ENCODE results near the gene TPP1. TPM values are rescaled to one million over a fixed set of nuclear protein-coding genes. Genes with fewer than 3 reads are reported as not detected.

Gene TPP1
- total and polyA plus RNA-seq, 4 donors, result 31.1 to 81.2 (median 56.7) TPM

DNA sequence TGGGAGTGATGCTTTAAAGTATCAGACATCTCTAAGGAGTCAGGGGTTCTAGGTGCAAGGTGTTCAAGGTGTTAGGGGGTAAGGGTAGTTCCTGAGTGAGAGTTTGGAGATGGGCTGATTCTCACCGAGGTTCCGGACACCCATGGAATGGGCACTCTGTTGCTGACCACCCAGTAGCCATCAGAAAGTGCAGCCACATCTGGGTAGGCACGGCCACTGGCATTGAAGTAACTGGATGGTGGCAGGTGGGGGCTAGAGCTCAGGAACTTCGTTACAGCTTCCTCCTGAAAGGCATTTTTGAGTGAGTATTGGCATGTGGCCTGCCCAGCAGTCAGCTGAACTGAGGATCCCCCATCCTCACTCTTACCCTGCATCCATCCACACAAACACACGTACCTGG, 4.2 kb downstream of the TPP1 start:
- no peak overlapping the region for H3K27ac ChIP-seq (ENCODE audit: low read depth, low read length)
- no peaks in the 10 kb centered on the region for H3K27me3 ChIP-seq (ENCODE audit: control insufficient read depth, insufficient read depth, low read length)
- H3K36me3 ChIP-seq (ENCODE audit: control insufficient read depth, insufficient read depth, low read length), result peaks cover 35% of the 10 kb centered on the region
- DNase-seq (ENCODE audit: low read depth in 4 of 6, low spot score in 6 of 6), result no peak
- H3K9me3 ChIP-seq (ENCODE audit: control insufficient read depth, insufficient read depth, low read length), result no peaks in the 10 kb centered on the region
- WGBS (ENCODE audit: insufficient coverage), result 100% methylated on average over 3 of the region's 5 CpGs
- no peak overlapping the region for H3K4me3 ChIP-seq (ENCODE audit: low read depth, low read length)
- H3K4me1 ChIP-seq (ENCODE audit: control insufficient read depth, insufficient read depth, low read length), result peaks cover 39% of the 10 kb centered on the region

DNA sequence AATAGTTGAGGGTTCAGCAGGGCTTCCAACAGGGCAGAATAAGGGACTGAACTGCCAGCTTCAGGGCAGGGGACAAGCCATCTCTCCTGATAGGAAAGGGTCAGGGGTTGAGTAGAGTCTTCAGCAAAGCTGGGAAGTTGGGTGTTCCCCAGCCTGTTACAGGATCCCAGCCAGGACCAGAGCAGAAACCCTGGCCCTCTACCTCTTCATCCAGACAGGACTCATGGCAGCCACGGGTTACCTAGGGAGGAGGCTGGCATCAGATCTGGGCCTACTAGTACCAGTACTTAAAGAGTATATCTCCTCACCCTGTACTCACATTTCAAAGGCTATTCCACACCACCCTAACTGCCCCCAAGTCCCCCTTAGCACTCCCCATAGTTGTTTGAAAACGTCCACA, 4.8 kb downstream of the TPP1 start:
- no peak for DNase-seq (ENCODE audit: low read depth in 4 of 6, low spot score in 6 of 6)
- H3K36me3 ChIP-seq (ENCODE audit: control insufficient read depth, insufficient read depth, low read length), result peaks cover 41% of the 10 kb centered on the region
- H3K27me3 ChIP-seq (ENCODE audit: control insufficient read depth, insufficient read depth, low read length), result no peaks in the 10 kb centered on the region
- no peak overlapping the region for H3K27ac ChIP-seq (ENCODE audit: low read depth, low read length)
- H3K4me3 ChIP-seq (ENCODE audit: low read depth, low read length), result no peak overlapping the region
- H3K4me1 ChIP-seq (ENCODE audit: control insufficient read depth, insufficient read depth, low read length), result peaks cover 38% of the 10 kb centered on the region
- H3K9me3 ChIP-seq (ENCODE audit: control insufficient read depth, insufficient read depth, low read length), result no peaks in the 10 kb centered on the region
- 100% methylated on average over 1 of the region's 2 CpGs for WGBS (ENCODE audit: insufficient coverage)

DNA sequence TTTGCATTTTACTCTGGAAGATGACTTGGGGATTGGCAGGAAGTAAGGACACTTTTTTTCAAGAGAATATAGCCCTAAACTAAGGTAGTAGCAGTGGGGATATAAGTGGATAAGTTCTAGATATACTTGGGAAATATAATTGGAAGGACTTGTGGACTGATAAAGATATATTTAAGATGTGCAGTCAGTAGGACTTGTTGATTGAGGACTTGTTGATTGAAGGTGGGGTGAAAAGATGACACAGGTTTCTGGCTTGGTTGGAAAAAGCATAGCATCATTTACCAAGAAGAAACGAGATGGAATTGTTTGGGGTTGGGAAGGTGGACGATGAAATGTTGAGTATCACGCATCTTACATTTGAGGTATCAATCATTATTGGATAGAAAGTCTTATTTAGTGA, 5.7 kb downstream of the TPP1 start:
- 92% methylated on average over 3 of the region's 3 CpGs for WGBS (ENCODE audit: insufficient coverage)
- H3K36me3 ChIP-seq (ENCODE audit: control insufficient read depth, insufficient read depth, low read length), result peaks cover 50% of the 10 kb centered on the region
- H3K4me3 ChIP-seq (ENCODE audit: low read depth, low read length), result no peak overlapping the region
- no peaks in the 10 kb centered on the region for H3K27me3 ChIP-seq (ENCODE audit: control insufficient read depth, insufficient read depth, low read length)
- no peaks in the 10 kb centered on the region for H3K9me3 ChIP-seq (ENCODE audit: control insufficient read depth, insufficient read depth, low read length)
- H3K4me1 ChIP-seq (ENCODE audit: control insufficient read depth, insufficient read depth, low read length), result peaks cover 30% of the 10 kb centered on the region
- peak overlapping the region; percentile 99 for H3K27ac ChIP-seq (ENCODE audit: low read depth, low read length)
- DNase-seq (ENCODE audit: low read depth in 4 of 6, low spot score in 6 of 6), result no peak

DNA sequence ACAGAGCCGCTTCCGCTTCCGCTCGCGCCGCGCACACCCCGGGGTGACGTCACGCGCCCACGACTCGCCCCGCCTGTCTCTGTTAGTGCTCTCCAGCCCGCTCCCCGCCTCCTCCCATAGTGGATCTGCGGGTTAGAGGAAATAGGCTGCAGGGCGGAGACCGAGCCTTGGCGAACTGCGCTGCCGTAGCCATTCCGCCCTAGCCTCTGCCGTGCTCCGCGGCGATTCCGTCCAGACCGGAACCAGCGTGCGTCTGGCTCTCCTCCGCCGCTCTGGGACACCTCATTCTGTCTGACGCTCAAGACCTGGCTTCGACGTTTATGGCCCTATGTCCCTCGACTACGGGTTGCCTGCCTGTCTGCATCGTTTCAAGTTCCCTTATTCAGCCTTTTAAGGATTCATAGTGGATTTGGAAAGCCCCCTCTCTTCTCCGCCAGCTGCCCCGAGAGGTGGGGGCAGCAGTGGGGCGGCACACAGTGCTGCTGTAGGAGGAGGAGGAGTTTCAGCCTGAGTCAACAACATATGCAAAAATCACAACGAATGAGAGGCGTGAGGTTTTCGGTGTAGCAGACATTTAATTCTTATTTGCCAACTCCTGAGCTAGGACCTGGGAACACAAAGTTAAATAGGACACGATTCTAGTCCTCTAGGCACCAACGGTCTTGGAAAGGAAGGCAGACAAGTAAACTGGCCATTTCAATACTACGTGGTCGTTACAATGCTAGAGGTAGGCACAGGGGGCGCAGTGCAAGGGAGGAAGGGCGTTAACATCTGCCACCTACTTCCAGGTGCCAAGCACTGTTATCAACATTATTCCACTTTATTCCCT, 6.8 kb downstream of the TPP1 start, which contains the start of gene TAF10:
Gene TAF10, minus strand, starts transcription at position 4 of the 829 bp plus-strand sequence. CDS start 27 bp downstream, outside the sequence.
- H3K4me1 ChIP-seq (ENCODE audit: control insufficient read depth, insufficient read depth, low read length), result peaks cover 21% of the 10 kb centered on the region
- peak; percentile 85 to 98 (median 89) for DNase-seq (ENCODE audit: low read depth in 4 of 6, low spot score in 6 of 6)
- peak within 1 kb of the TSS; percentile 91 for H3K4me3 ChIP-seq (ENCODE audit: low read depth, low read length)
- peaks cover 59% of the 10 kb centered on the region for H3K36me3 ChIP-seq (ENCODE audit: control insufficient read depth, insufficient read depth, low read length)
- H3K9me3 ChIP-seq (ENCODE audit: control insufficient read depth, insufficient read depth, low read length), result no peaks in the 10 kb centered on the region
- peak within 1 kb of the TSS; percentile 99 for H3K27ac ChIP-seq (ENCODE audit: low read depth, low read length)
- H3K27me3 ChIP-seq (ENCODE audit: control insufficient read depth, insufficient read depth, low read length), result no peaks in the 10 kb centered on the region
- WGBS (ENCODE audit: insufficient coverage), result 0% methylated on average over 42 of the region's 51 CpGs

DNA sequence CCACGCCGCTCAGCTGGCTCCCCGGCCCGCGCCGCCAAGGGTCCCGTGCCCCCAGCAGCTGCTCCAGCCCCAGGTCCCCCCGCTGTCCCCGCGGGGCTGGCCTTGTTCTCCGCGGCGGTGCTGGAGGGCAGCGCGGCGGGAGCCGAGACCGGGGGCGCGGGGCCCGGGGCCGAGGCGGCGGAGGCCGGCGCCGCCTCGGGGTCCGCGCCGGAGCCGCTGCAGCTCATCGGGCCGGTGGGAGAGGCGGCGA, 7.3 kb downstream of the TPP1 start:
- WGBS (ENCODE audit: insufficient coverage), result under 1% methylated on average over 36 of the region's 36 CpGs
- Histone ChIP-seq H3K27me3 (ENCODE audit: control insufficient read depth, insufficient read depth, low read length) (no peaks in the 10 kb centered on the region), H3K4me1 (ENCODE audit: control insufficient read depth, insufficient read depth, low read length) (peaks cover 22% of the 10 kb centered on the region), H3K36me3 (ENCODE audit: control insufficient read depth, insufficient read depth, low read length) (peaks cover 59% of the 10 kb centered on the region), H3K4me3 (ENCODE audit: low read depth, low read length) (peak overlapping the region; percentile 91), H3K9me3 (ENCODE audit: control insufficient read depth, insufficient read depth, low read length) (no peaks in the 10 kb centered on the region), H3K27ac (ENCODE audit: low read depth, low read length) (peak overlapping the region; percentile 89)
- DNase-seq (ENCODE audit: low read depth in 4 of 6, low spot score in 6 of 6), result no peak

DNA sequence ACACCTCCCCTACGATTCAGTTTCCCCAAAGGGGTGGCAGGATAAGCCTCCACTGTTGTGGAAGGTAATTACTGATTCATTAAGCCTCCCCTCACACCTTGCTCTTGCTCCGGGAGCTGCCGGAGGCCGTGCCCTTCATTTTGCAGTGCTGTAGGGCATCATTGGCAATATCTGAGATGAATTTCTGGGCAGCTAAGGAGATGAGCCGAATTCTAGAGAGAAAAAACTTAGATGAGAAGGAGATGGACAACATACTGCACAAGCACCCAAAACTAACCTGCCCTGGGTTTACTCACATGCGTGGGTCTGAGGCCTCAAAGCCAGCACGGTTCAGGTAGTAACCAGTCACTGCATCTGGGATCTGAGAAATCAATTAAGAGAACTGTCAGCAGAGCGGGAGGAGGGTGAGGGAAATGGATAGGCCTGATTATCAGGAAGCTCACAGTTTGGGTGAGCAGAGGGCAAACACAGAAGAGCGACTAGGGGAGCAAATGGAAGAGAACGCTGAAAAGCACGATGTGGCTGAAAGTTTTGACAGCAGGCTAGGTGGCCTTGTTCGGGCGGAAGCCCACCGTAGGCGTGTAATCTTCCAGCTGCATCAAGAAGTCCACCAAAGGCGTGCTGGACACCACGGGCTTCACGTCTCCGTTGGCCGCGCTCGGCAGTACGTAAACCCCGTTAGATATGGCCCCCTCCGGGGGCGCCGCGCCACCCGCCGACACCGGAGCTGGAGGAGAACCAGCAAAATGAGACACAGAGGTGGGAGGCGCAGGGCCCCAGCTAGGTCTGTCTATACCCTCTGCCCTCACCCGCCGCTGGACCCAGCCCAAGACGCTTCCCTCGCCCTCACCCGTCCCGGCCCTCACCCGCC, 7.9 kb downstream of the TPP1 start:
- Histone ChIP-seq H3K27ac (ENCODE audit: low read depth, low read length) (peak overlapping the region; percentile 89), H3K4me1 (ENCODE audit: control insufficient read depth, insufficient read depth, low read length) (peaks cover 27% of the 10 kb centered on the region), H3K36me3 (ENCODE audit: control insufficient read depth, insufficient read depth, low read length) (peaks cover 53% of the 10 kb centered on the region), H3K9me3 (ENCODE audit: control insufficient read depth, insufficient read depth, low read length) (no peaks in the 10 kb centered on the region), H3K4me3 (ENCODE audit: low read depth, low read length) (peak overlapping the region; percentile 91), H3K27me3 (ENCODE audit: control insufficient read depth, insufficient read depth, low read length) (no peaks in the 10 kb centered on the region)
- no peak for DNase-seq (ENCODE audit: low read depth in 4 of 6, low spot score in 6 of 6)
- WGBS (ENCODE audit: insufficient coverage), result 4% methylated on average over 34 of the region's 39 CpGs

DNA sequence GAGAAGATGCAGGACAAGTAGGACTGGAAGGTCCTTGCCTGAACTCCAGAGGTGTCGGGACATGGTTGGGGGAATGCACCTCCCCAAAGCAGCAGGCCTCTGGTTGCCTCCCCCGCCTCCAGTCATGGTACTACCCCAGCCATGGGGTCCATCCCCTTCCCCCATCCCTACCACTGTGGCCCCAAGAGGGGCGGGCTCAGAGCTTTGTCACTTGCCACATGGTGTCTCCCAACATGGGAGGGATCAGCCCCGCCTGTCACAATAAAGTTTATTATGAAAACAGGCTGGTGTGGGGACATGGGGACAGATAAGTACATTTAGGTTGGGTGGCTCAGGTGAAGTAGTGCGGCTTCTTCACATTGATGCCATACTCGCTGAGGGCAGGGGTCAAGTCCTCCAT, 8.6 kb downstream of the TPP1 start:
- H3K4me1 ChIP-seq (ENCODE audit: control insufficient read depth, insufficient read depth, low read length), result peaks cover 32% of the 10 kb centered on the region
- H3K9me3 ChIP-seq (ENCODE audit: control insufficient read depth, insufficient read depth, low read length), result no peaks in the 10 kb centered on the region
- WGBS (ENCODE audit: insufficient coverage), result 95% methylated on average over 5 of the region's 6 CpGs
- no peak overlapping the region for H3K27ac ChIP-seq (ENCODE audit: low read depth, low read length)
- no peak for DNase-seq (ENCODE audit: low read depth in 4 of 6, low spot score in 6 of 6)
- no peak overlapping the region for H3K4me3 ChIP-seq (ENCODE audit: low read depth, low read length)
- peaks cover 47% of the 10 kb centered on the region for H3K36me3 ChIP-seq (ENCODE audit: control insufficient read depth, insufficient read depth, low read length)
- H3K27me3 ChIP-seq (ENCODE audit: control insufficient read depth, insufficient read depth, low read length), result no peaks in the 10 kb centered on the region

DNA sequence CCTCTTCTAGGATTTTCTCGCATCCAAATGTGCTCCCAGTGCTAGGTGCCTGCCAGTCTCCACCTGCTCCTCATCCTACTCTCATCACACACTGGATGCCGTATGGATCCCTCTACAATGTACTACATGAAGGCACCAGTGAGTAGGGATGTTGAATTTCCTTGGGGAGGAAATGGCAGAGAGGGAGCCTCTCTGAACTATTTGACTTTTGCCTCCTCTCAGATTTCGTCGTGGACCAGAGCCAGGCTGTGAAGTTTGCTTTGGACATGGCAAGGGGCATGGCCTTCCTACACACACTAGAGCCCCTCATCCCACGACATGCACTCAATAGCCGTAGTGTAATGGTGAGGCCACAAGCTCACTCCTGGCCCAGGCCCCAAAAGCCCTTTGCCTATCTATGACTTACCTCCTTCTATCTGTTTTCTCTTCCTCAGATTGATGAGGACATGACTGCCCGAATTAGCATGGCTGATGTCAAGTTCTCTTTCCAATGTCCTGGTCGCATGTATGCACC, 9.7 kb downstream of the TPP1 start:
- Histone ChIP-seq H3K27me3 (ENCODE audit: control insufficient read depth, insufficient read depth, low read length) (no peaks in the 10 kb centered on the region), H3K4me1 (ENCODE audit: control insufficient read depth, insufficient read depth, low read length) (peaks cover 37% of the 10 kb centered on the region), H3K4me3 (ENCODE audit: low read depth, low read length) (no peak overlapping the region), H3K9me3 (ENCODE audit: control insufficient read depth, insufficient read depth, low read length) (no peaks in the 10 kb centered on the region), H3K27ac (ENCODE audit: low read depth, low read length) (no peak overlapping the region), H3K36me3 (ENCODE audit: control insufficient read depth, insufficient read depth, low read length) (peaks cover 41% of the 10 kb centered on the region)
- WGBS (ENCODE audit: insufficient coverage), result 86% methylated on average over 6 of the region's 8 CpGs
- no peak for DNase-seq (ENCODE audit: low read depth in 4 of 6, low spot score in 6 of 6)

DNA sequence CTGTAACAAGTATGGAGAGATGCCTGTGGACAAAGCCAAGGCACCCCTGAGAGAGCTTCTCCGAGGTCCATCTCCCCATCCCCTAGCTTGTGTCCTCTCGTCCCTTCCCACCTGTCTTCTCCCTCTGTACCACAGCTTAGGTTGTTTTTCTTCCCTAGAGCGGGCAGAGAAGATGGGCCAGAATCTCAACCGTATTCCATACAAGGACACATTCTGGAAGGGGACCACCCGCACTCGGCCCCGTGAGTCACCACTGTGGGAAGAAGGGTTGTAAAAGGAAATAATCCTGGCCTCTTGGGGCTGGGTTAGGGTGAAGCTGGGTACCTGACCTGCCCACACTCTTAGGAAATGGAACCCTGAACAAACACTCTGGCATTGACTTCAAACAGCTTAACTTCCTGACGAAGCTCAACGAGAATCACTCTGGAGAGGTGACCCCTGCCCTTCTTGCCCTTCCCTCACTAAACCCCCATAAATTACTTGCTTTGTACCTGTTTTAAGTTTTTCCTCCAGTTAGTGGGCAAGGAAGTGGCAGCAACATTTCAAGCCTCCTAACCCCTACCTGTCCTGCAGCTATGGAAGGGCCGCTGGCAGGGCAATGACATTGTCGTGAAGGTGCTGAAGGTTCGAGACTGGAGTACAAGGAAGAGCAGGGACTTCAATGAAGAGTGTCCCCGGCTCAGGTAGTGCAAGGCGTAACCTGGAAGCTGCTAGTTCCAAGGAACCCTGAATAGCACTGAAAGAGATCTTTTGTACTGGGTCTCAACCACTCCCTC, 10.3 kb downstream of the TPP1 start:
- WGBS (ENCODE audit: insufficient coverage), result 89% methylated on average over 10 of the region's 14 CpGs
- peaks cover 37% of the 10 kb centered on the region for H3K4me1 ChIP-seq (ENCODE audit: control insufficient read depth, insufficient read depth, low read length)
- H3K4me3 ChIP-seq (ENCODE audit: low read depth, low read length), result no peak overlapping the region
- no peaks in the 10 kb centered on the region for H3K9me3 ChIP-seq (ENCODE audit: control insufficient read depth, insufficient read depth, low read length)
- no peak overlapping the region for H3K27ac ChIP-seq (ENCODE audit: low read depth, low read length)
- H3K36me3 ChIP-seq (ENCODE audit: control insufficient read depth, insufficient read depth, low read length), result peaks cover 41% of the 10 kb centered on the region
- no peak for DNase-seq (ENCODE audit: low read depth in 4 of 6, low spot score in 6 of 6)
- no peaks in the 10 kb centered on the region for H3K27me3 ChIP-seq (ENCODE audit: control insufficient read depth, insufficient read depth, low read length)

Data from spinal cord (tissue), 10 donors.